KMS-11 (cell line): ENCODE data around the gene MST1R.
A peak's percentile ranks its signal among the peaks of the same experiment; 100 is the strongest.

Experiments used
- H2AFZ ChIP-seq: fragments of 200-600 bp; sonication (generic); 2 replicates; pipeline ENCODE4 v1.6.1; 2016; ENCODE audit warnings: antibody characterized with exemption, mixed run types, low read depth
- H3K27ac ChIP-seq: fragments of 200-600 bp; sonication (generic); 2 replicates; pipeline ENCODE4 v1.6.1; 2016; ENCODE audit warnings: mild to moderate bottlenecking, mixed run types
- H3K27me3 ChIP-seq: fragments of 200-600 bp; sonication (generic); 2 replicates; pipeline ENCODE4 v1.6.1; 2017; ENCODE audit warnings: mild to moderate bottlenecking, low read depth, mixed run types, moderate library complexity; ENCODE audit not compliant: insufficient read depth
- H3K36me3 ChIP-seq: fragments of 200-600 bp; sonication (generic); 2 replicates; pipeline ENCODE4 v1.6.1; 2017; ENCODE audit warnings: mild to moderate bottlenecking, mixed run types; ENCODE audit not compliant: insufficient read depth
- H3K4me1 ChIP-seq: fragments of 200-600 bp; sonication (generic); 2 replicates; pipeline ENCODE4 v1.6.1; 2016; ENCODE audit warnings: mild to moderate bottlenecking, low read depth, mixed run types; ENCODE audit not compliant: poor library complexity, severe bottlenecking
- H3K4me2 ChIP-seq: fragments of 200-600 bp; sonication (generic); 2 replicates; pipeline ENCODE4 v1.7.0; 2016; ENCODE audit warnings: mild to moderate bottlenecking, mixed run types
- H3K4me3 ChIP-seq: fragments of 200-600 bp; sonication (generic); IDR thresholded peaks from 2 replicates; pipeline ENCODE4 v1.6.1; 2017; ENCODE audit warnings: low read depth, low read length, mixed read lengths; ENCODE audit not compliant: insufficient read depth
- H3K79me2 ChIP-seq: fragments of 200-600 bp; sonication (generic); 2 replicates; pipeline ENCODE4 v1.6.1; 2016; ENCODE audit warnings: low read depth, mixed run types; ENCODE audit not compliant: insufficient read depth
- H3K9ac ChIP-seq: fragments of 200-600 bp; sonication (generic); 2 replicates; pipeline ENCODE4 v1.6.1; 2016; ENCODE audit warnings: mild to moderate bottlenecking, mixed run types
- H4K20me1 ChIP-seq: fragments of 200-600 bp; sonication (generic); 2 replicates; pipeline ENCODE4 v1.6.1; 2016; ENCODE audit warnings: mild to moderate bottlenecking, mixed run types; ENCODE audit not compliant: insufficient read depth
- CTCF ChIP-seq: fragments of 200-600 bp; sonication (generic); conservative IDR thresholded peaks from 2 replicates; pipeline ENCODE4 v1.6.1; 2017; ENCODE audit warnings: low read depth, mild to moderate bottlenecking, antibody characterized with exemption, low read length, moderate library complexity, mixed read lengths

Gene MST1R

GRCh38 chr3:49929291-49930167, 25.9 kb upstream of the MST1R start, which contains the start of gene MON1A:
TSS of gene MON1A (minus strand) at chr3:49929811. CDS start at chr3:49913346, 16,465 bp downstream.
- TF ChIP-seq CTCF = no peak
- Histone ChIP-seq H3K4me1 (peaks cover 19% of the 10 kb centered on the region), H3K27ac (no peak within 1 kb of the TSS)

GRCh38 chr3:49928481-49929017, 24.9 kb upstream of the MST1R start:
- no peaks in the 10 kb centered on the region for H3K36me3 ChIP-seq
- peaks cover 19% of the 10 kb centered on the region for H3K4me1 ChIP-seq
- no peak overlapping the region for H2AFZ ChIP-seq
- no peak overlapping the region for H3K27ac ChIP-seq
- H3K79me2 ChIP-seq = no peaks in the 10 kb centered on the region
- H3K4me3 ChIP-seq = no peak overlapping the region
- H3K4me2 ChIP-seq = peak overlapping the region; percentile 88; the same call in 1 of the 2 replicates
- no peak overlapping the region; the same call in 1 of the 2 replicates for H3K9ac ChIP-seq
- no peaks in the 10 kb centered on the region for H3K27me3 ChIP-seq
- no peak for TF ChIP-seq CTCF
- no peaks in the 10 kb centered on the region for H4K20me1 ChIP-seq

More at GRCh38 chr3:49929291-49930167, 25.9 kb upstream of the MST1R start, which contains the start of gene MON1A:
- Histone ChIP-seq H3K4me3 (no peak within 1 kb of the TSS), H2AFZ (peak within 1 kb of the TSS; percentile 94), H3K4me2 (peak within 1 kb of the TSS; percentile 88), H3K36me3 (no peaks in the 10 kb centered on the region), H3K9ac (peak within 1 kb of the TSS; percentile 37; the same call in 1 of the 2 replicates), H3K79me2 (no peaks in the 10 kb centered on the region), H4K20me1 (no peaks in the 10 kb centered on the region), H3K27me3 (no peaks in the 10 kb centered on the region)

DNA sequence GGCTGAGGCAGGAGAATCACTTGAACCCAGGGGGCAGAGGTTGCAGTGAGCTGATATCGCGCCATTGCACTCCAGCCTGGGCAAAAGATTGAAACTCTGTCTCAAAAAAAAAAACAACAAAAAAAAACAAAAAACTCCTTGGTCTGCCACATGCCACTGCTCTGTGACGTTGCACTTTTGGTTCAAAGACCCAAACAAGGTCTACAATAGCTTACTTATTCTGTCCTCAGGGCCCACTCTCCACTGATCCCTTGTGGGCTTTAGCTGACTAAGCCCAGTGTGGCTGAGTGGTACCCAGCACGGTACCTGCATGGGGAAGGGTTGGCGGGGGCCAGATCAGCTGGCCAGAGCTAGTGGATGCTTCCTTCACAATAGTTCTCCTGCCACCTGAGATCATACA, 24.1 kb upstream of the MST1R start:
- Histone ChIP-seq H2AFZ (no peak overlapping the region), H3K4me1 (peaks cover 19% of the 10 kb centered on the region), H3K79me2 (no peaks in the 10 kb centered on the region), H3K27me3 (no peaks in the 10 kb centered on the region), H3K36me3 (no peaks in the 10 kb centered on the region), H3K9ac (no peak overlapping the region), H3K4me3 (no peak overlapping the region), H3K27ac (no peak overlapping the region), H4K20me1 (no peaks in the 10 kb centered on the region), H3K4me2 (no peak overlapping the region)
- no peak for TF ChIP-seq CTCF

- no peaks in the 10 kb centered on the region for H4K20me1 ChIP-seq
- no peak overlapping the region for H3K9ac ChIP-seq
Measured at GRCh38 chr3:49926117-49926728, 22.6 kb upstream of the MST1R start.

More at GRCh38 chr3:49926117-49926728, 22.6 kb upstream of the MST1R start:
- H3K4me3 ChIP-seq = no peak overlapping the region
- H3K4me2 ChIP-seq = no peak overlapping the region
- peaks cover 19% of the 10 kb centered on the region for H3K4me1 ChIP-seq
- no peaks in the 10 kb centered on the region for H3K79me2 ChIP-seq
- no peaks in the 10 kb centered on the region for H3K36me3 ChIP-seq
- no peak overlapping the region for H2AFZ ChIP-seq
- TF ChIP-seq CTCF = no peak
- H3K27ac ChIP-seq = no peak overlapping the region
- H3K27me3 ChIP-seq = no peaks in the 10 kb centered on the region
